NCI-H345 treated with DMSO at 0.1 percent for 48 hours (cell line): ENCODE data around the gene CDYL2.

Experiments
- DNase-seq: peaks from one replicate; lab custom pipeline; 2025; ENCODE audit not compliant: unreplicated experiment; lab: John Stamatoyannopoulos, UW

Gene CDYL2

DNA sequence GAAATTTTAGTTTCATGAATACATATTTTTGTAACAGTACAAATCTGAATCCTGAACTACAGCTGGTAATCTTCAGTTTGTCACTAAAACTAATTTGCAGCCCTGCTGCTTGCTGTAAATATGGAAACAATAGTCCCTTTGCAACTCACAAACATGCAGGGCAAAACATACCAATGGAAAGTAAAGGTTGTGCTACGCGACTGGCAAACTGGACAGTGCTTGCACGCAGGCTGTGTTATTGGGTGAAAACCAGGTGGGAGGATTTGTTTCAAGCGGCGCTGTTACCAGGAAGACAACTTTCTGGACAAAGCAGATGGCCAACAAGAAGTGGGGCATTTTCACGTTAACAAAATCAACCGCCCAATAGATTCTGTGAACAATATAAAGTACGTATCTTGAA, 93.5 kb downstream of the CDYL2 start:
- no peak for DNase-seq

DNA sequence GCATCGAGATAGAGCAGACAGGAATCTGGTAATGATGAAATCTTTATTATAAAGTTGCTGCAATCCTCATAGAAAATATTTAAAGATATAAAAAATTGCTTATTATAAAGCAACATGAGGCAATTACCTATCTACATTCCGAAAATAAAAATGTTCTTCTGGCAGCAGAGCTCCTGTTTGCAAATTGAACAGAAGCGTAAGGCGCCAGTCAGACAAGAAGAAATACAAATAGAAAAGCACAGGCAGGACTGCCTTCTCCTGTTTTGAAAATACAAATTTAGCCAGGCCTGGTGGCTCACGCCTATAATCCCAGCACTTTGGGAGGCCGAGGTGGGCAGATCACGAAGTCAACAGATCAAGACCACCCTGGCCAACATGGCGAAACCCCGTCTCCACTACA, 95.6 kb downstream of the CDYL2 start:
- no peak for DNase-seq

DNA sequence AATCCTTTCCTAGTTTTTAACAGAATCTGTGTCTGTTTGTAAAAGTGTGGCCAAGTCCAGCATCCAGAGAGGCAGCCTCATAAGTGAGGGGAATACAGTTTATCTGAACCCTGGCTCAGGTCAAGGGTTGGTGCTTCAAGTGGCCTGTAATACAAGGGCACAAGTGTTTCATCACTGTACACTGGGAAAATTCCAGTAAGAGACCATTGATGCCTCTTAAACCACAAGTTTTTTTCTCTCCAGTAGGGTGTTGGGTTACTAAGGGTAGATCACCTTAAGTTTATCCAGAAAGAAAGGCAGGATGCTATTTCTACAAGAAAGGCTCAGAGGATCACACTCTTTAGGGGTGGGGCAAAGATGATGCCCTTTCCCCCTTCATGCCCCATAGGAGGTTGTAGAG, 96.7 kb downstream of the CDYL2 start:
- no peak for DNase-seq

DNA sequence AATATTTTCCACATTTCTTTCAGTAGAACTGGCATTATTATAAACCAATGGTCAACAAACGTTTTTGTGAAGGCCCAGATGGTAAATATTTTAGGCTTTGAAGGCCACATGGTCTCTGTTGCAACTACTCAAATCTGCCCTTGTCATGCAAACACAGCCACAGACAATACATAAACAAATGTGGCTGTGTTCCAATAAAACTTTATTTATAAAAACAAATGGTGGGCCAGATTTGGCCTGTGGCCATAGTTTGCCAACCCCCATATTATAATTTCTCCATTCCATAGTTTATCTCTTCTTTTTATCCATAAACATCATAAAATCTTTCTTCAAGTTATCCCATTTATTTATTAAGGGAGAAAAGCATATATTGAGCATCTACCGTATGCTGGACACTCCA, 98.8 kb downstream of the CDYL2 start:
- DNase-seq: no peak

DNA sequence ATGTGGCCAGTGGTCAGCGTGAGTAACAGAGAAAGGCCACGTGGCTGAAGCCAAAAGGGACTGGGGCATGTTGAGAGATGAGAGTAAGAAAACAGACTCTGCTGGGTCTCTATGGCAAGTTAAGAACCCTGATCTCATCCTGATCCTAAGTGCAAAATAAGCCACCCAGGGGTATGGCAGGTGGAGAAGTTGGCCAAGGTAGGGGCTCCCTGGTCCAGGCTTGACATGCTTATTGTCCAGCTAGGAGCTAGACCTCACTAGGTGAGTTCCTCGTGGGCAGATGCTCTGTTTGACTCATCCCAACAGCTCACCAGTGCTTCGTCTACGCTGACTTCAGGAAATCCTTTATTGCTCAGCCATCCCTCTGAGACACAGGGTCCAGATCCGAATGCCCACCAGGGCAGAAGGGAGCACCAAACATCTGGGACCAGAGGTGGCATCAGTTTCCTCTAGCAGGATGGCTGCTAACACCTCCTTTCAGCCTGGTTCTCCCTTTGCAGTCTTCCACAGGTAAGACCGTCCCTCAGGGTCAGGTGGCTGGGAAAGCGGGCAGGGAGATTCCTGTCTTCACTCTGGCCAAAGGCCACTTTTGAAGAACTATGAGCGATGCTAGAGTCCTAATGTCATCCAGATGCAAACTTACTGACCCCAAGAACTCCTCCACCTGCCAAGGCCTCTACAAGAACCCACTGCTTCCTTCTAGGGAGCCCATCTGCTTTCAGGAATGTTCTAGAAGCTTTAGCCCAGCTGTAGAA, 99.5 kb downstream of the CDYL2 start:
- no peak for DNase-seq

DNA sequence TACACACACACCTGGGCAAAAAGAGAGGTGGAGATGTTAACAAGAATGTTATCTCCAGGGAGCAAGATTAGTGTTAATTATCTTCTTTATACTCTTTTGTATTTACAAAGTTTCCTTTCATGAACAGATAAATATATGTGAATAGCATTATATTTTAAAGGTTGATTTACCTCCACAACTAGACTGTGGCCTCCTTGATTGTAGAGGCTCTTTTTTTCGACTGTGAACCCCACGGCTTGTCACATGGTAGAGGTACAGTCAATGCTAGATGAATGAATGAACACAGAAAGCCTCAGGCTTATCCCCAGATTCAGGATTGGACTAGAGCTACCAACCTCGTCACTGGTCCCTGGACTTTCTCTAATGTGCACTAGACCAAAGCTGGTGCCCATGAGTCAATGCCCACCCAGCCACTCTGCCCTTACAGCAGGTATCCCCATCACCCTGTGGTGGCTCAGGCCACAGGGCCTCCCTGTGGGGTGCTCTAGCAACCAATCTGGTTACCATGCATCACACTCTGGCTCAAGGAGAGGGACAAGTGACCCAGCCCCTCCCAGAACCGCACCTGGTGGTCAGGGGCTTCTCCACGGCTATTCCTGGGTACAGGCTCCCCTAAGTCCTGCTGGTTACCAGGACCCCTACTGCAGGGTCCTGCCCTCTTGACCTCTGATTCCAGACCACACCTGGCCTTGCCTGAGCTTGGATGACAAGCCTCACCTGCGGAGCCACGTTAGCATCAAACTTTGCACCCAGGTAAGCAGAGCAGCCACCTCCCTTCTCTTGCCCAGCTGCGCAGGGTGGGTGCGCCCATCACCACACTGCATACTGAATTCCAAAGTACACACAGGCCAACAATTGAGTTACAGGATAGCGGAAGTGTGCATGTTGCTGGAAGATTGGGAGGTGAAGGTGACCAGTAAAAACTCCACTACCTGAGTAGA, 101.0 kb downstream of the CDYL2 start:
- DNase-seq: no peak

DNA sequence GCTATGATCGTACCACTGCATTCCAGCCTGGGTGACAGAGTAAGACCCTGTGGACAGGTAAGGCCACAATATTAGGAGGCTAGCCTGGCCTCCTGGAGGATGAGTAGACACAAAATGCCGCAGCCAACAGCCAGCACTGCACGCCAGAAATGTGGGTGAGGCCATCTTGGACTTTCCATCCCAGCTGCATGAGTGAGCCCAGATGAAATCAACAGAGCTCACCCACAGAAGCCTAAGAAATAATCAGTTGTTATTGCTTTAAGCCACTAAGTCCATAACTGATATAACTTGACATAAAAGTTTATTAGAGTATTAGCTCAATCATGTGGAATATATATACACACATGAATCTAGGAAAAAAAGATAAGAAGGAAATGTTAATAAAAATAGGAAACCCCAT, 101.7 kb downstream of the CDYL2 start:
- no peak for DNase-seq

DNA sequence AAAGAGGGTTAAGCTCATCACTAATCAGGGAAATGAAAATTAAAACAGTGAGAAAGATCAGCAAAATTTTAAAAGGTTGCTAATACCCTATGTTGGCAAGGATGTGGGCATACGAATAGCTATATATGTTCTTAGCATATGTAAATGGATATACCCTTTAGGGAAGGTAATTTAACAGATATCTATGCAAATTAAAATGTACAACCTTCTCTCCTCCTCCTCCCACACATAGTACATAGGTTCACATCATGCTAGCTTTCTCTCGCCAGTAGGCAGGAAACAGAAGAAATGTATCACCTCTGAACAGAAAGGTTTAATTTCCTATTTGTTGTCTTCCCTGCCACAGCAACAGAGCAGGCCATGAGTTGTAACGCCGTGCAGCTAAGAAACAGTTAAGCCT, 103.8 kb downstream of the CDYL2 start:
- no peak for DNase-seq

DNA sequence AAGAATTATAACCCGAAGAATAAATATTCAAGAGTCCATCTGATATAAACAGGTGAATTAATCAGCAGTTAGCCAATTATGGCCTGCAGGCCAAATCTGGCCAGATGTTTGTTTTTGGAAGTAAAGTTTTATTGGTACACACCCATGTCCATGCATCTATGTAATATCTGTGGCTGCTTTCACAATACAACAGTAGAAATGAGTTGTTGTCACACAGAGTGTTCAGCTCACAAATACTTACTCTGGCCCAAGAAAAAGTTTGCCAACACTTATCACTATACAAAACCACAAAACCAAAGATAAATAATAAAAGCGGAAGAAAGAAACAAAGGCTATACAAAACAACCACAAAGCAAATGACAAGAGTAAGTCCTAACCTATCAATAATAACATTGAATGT, 109.4 kb downstream of the CDYL2 start:
- no peak for DNase-seq

DNA sequence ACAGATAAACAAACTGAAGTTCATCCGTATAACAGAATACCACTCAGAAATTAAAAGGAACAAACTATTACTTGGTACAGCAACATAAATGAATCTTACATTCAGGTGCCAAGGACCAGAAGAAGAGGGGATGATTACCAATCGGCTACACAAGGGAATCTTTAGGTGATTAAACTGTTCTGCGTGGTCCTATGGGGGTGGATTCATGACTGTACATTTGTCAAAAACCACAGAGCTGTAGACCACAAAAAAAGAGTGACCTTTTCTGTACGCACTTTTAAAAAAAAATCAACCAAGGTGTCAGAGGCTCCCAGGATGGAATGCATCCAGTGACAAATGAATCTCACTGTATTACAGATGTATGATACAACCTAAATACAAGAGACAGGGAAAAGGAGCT, 110.8 kb downstream of the CDYL2 start:
- DNase-seq: no peak

DNA sequence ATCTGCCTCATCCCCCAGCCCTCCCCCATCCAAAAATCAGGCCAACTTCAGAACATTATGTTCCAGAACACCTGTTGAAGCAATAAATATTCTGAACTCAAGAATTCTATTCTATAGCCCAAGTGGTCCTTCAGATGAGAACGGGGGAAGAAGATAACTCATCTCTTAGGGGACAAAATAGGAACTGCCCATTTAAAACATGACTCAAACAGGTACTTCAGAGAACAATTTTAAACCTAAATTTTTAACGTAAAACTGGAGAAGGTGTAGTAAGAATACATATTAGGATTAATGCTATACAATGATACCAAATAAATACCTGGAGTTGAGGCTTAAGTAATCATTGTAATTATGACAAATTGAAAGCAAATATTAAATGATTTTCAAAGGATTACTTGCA, 112.1 kb downstream of the CDYL2 start:
- no peak for DNase-seq

DNA sequence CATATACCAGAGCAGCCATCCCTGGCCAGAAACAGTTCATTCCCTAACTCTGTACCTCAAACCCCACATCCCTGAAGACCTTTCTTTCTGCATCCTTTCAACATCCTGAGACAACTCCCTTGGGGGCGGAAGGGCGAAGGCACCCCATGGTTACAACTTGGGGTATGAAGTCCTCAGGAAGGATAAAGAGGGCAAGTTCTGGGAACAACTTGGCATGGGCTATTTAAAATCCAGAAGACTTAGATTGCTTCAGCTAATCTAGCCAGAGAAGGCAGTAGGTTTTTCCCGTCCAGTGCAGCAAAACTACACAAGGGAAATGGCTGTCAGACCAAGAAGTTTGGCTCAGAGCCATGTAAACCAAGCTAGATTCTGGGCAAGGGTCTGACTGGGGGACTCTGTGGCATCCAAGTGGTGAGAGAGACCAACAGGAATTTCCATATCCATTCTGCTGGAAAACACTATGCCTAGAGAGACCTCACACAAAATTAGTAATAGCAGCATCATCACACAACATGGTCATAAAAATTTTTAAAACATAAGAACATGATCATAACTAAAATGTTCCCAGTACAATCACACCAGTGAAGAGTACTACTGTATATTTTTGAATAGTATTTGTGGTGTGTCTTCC, 113.2 kb downstream of the CDYL2 start:
- no peak for DNase-seq

DNA sequence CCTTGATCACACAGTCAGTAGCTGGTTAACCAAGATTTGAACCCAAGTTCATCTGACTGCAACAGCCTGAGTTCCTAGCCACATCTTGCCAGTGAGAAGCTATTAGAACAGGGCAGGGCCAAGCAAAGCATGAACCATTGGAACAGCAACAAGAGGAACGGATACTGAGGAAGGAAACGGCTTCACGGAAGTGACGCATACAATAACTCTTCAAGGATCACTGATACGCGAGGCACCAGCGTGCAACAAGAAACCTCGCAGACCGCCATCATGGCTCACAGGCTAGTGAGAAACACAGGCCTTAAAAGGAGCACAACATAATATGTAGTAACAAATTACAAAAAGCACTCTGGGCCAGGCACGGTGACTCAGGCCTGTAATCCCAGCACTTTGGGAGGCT, 114.9 kb downstream of the CDYL2 start:
- DNase-seq: no peak

DNA sequence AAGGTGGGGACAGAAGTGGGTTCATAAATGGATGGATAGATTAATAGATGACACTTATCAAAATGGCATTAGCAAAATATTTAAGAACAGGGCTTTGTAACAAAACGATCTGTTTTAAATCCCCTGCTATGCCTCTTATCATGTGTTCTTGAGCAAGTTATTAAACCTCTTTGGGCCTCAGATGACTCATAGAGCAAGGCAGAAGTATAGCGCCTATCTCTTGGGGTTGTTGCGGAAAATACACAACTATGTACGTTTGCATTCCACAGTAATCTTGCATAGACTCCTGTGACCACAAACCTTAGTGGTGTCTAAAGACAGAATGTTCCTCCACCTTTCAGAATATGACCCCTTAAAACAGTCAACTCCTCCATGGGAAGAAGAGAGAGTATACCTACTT, 116.8 kb downstream of the CDYL2 start:
- no peak for DNase-seq

DNA sequence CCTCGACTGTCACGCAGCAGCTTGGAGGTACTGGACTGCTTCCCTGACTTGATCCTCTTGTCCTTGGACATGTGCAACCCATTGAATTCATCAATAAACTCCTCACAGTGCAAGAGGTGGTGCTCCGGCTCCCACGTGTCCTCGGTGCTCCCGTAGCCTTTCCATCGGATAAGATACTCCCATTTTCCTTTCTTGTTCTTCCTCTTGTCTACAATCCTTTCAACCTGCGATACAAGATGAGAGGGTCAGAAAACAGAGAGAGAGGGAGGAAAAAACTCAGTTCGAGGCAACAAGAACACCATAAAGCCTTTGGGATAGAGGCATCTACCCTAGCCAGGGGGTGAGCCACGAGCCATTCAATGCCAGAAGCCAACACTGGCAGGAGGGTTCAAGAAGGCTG, 119.5 kb downstream of the CDYL2 start:
- no peak for DNase-seq

DNA sequence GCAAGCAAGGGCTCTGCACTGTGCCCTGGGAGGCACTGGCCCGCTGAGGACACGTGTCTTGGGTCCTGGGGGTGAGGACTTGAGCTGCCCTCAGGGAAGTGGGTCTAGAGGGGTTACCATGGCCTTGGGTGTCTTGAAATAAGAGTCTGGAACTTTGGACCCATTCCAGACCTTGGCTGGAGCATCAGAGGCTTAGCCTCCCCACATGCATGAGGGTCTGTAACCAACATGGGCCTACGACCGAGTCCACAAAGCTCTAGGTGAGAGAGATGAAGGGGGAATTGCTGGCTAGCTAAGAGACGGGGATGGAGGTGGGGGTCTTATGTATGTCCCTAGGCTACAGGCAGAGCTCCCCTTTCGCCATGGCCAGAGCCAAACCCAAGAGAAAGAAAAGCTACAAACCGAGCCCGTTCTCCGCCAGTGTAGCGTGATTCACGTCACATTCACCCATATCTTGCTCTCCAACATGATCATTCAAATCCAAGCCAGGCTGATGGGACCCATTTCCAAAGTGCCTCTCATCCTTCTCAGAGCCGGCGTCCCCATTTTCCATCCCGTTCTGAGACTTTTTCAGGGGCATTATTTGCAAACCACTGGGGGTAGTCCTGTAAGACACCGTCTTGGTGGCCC, 120.1 kb downstream of the CDYL2 start:
- no peak for DNase-seq

DNA sequence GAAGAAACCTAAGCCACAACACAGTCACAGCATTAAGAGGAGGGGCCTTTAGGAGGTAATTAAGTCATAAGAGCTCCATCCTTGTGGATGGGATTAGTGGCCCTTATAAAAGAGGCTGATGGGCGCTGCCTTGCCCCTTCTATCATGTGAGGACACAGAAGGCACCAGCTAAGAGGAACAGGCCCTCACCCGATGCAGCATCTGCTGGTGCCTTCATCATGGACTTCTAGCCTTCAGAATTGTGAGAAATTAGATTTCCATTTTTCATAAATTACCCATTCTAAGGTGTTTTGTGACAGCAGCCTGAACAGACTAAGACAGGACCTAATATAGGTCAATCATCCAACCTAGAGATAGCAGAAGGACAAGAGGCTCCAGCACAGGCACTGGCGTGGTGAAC, 120.8 kb downstream of the CDYL2 start:
- no peak for DNase-seq

DNA sequence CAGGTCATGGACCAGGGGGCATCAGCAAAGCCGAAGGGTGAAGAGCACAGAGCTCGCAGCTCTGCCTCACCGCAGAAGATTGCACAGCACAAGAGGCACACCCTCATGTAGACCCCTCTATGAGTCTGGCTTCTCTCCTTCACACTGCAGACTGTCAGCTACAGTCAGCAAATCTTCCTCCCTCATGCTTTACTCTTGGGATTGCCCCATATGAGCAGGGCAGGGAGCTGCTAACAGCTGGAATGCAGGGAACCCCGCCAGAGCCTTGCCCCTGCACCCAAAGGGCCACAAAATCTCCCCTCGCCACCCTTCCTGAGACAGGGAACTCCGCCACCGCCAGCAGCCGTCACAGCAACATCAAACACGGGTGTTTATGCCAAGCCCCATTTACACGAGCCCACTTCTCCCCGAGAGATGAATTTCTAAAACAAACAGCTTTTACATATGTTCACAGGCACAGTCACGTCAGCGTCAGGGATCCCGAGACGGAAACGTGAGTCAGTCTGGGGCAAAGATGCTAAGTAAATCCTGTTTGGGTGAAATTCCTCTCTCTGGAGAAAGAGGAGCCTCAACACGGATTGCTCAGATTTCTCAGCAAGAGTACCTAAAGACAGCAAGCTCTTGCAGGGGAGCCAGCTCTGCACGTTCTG, 121.9 kb downstream of the CDYL2 start:
- no peak for DNase-seq

DNA sequence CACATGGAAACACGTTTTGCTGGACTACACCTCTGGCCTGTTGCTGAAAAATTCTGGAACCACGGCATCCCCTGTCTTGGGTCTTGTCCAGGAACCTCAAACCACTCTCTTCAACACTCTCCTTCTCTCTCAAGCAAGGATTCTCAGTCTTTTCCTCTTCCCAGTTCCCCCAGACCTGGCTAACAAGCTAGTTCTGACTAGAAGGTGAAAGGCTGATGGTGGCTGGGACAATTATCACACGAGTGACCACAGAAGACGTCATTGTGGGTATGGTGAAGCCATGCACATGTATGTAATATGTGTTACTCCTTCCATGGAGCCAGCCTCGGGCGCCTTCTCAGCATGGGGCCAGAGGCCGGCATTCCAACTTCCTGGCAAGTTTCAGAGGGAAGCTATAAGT, 123.0 kb downstream of the CDYL2 start:
- DNase-seq: no peak

DNA sequence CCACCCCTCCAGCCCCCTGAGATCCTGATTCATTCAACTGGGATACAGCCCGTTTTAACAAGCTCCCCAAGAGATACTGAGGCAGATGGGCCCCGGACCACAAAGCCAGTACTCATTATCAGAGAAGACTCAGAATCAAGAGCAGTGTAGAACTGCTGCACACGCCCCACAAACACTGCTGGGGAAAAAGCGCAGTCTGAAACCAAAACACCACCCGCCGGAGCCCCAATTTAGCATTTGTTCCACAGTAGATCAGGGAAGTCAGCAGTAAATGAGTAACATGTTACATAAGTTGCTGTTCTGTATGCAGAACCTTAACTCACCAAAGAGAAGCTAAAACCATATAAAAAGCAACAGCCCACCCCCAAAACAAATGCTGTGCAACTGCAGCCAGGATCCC, 123.6 kb downstream of the CDYL2 start:
- no peak for DNase-seq

DNA sequence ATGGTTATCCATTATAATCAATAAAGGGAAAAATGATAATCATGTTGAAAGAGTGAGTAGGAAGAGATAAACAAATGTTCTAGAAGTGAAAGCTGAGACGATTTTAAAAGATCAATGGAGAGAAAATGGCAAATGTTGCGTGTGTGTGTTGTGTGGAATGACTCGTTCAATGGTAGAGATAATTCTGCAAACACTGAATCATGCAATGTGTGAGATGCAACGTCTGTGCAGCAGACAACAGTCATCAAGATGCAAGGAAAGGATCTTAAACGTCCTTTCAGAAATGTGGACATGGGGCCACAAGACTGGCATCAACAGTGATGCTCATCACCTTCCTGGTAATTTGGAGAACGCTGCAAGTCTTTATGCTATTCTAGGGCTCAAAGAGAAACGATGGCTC, 124.4 kb downstream of the CDYL2 start:
- DNase-seq: no peak
